ENCODE data around the gene PJA2. TPM values are rescaled to one million over a fixed set of nuclear protein-coding genes. Genes with fewer than 3 reads are reported as not detected.
"Not testable (repeated sequence)": the region's sequence is repeated elsewhere in the genome, so short reads cannot be mapped to it uniquely, and the experiment has no call there.

PJA2 gene
- total and polyA plus RNA-seq, 4 donors = 17.5 to 148 (median 61.3) TPM

DNA sequence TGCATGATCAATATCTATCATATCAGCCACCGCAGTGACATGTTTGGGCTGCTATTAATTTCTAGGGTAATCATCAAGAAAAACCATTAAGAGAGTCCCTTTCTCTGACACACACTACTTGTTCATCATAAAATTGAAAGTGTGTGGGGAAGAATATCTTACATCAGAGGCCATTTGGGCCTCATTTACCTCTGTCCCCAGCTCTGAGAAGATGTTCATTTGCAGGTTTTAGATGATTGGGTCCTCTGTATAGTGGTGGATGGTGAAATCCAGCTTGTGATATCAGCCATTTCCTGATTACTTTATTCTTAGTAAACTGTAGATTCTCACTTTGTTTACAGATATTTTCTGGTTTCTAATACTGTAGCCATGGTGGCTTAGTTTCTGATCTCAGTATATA lies 29.8 kb upstream of the PJA2 start:
- TF ChIP-seq, protein P1, sequence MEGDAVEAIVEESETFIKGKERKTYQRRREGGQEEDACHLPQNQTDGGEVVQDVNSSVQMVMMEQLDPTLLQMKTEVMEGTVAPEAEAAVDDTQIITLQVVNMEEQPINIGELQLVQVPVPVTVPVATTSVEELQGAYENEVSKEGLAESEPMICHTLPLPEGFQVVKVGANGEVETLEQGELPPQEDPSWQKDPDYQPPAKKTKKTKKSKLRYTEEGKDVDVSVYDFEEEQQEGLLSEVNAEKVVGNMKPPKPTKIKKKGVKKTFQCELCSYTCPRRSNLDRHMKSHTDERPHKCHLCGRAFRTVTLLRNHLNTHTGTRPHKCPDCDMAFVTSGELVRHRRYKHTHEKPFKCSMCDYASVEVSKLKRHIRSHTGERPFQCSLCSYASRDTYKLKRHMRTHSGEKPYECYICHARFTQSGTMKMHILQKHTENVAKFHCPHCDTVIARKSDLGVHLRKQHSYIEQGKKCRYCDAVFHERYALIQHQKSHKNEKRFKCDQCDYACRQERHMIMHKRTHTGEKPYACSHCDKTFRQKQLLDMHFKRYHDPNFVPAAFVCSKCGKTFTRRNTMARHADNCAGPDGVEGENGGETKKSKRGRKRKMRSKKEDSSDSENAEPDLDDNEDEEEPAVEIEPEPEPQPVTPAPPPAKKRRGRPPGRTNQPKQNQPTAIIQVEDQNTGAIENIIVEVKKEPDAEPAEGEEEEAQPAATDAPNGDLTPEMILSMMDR (IDR thresholded peaks at IDR 0.05; ENCODE audit: control extremely low read depth, extremely low read depth) = no peak
- Histone ChIP-seq H3K4me3 (no peak overlapping the region), H3K4me1 (ENCODE audit: control insufficient read depth in 5 of 5, insufficient read depth in 5 of 5, low read length in 5 of 5) (no peaks in the 10 kb centered on the region), H3K27ac (ENCODE audit: low read depth in 1 of 2, low read length in 1 of 2) (no peak overlapping the region), H3K27me3 (ENCODE audit: control insufficient read depth in 3 of 3, insufficient read depth in 3 of 3, low read length in 2 of 3) (no peaks in the 10 kb centered on the region), H3K9me3 (ENCODE audit: control insufficient read depth in 4 of 4, insufficient read depth in 3 of 4, low read length in 3 of 4) (no peaks in the 10 kb centered on the region), H3K9ac (ENCODE audit: insufficient read depth in 1 of 2, low read length in 2 of 2) (no peak overlapping the region), H3K36me3 (ENCODE audit: control insufficient read depth in 4 of 4, insufficient read depth in 4 of 4, low read length in 4 of 4) (no peaks in the 10 kb centered on the region)
- no peak for ATAC-seq (ENCODE audit: insufficient read depth, low FRiP score)
- WGBS, 2 donors = 76 to 82% methylated on average over 1 of the region's 1 CpG
- DNase-seq = no peak

DNA sequence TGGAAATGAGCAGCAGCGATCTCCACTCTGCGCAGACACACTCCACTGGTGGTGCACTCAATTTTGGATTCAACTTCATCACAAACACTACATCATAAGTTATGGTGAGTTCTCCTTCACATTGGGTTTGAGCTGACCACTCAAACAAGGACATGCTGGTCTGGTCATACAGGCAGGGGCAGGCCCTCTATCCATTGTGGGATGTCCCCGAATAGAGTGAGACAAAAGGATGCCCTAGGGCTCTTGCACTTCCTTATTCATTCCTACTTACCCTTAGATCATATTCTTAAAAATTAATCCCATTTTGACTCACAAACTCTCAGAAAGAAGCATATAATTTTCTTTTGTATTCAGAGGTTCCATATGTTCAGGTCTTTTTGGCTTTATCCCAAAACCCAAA lies 16.3 kb upstream of the PJA2 start:
- Histone ChIP-seq H3K4me1 (ENCODE audit: control insufficient read depth in 5 of 5, insufficient read depth in 5 of 5, low read length in 5 of 5) (no peaks in the 10 kb centered on the region), H3K9me3 (ENCODE audit: control insufficient read depth in 4 of 4, insufficient read depth in 3 of 4, low read length in 3 of 4) (no peaks in the 10 kb centered on the region), H3K9ac (ENCODE audit: insufficient read depth in 1 of 2, low read length in 2 of 2) (no peak overlapping the region), H3K27me3 (ENCODE audit: control insufficient read depth in 3 of 3, insufficient read depth in 3 of 3, low read length in 2 of 3) (no peaks in the 10 kb centered on the region), H3K36me3 (ENCODE audit: control insufficient read depth in 4 of 4, insufficient read depth in 4 of 4, low read length in 4 of 4) (no peaks in the 10 kb centered on the region), H3K27ac (ENCODE audit: low read depth in 1 of 2, low read length in 1 of 2) (no peak overlapping the region), H3K4me3 (no peak overlapping the region)
- DNase-seq = no peak
- TF ChIP-seq, protein P1 (IDR thresholded peaks at IDR 0.05; ENCODE audit: control extremely low read depth, extremely low read depth) = no peak
- WGBS, 2 donors = 95 to 96% methylated on average over 3 of the region's 3 CpGs
- no peak for ATAC-seq (ENCODE audit: insufficient read depth, low FRiP score)

GRCh38 chr5:109425521-109425920 lies 15.7 kb upstream of the PJA2 start:
- H3K36me3 ChIP-seq (ENCODE audit: control insufficient read depth in 4 of 4, insufficient read depth in 4 of 4, low read length in 4 of 4); H3K4me1 ChIP-seq (ENCODE audit: control insufficient read depth in 5 of 5, insufficient read depth in 5 of 5, low read length in 5 of 5); H3K9ac ChIP-seq (ENCODE audit: insufficient read depth in 1 of 2, low read length in 2 of 2); H3K27ac ChIP-seq (ENCODE audit: low read depth in 1 of 2, low read length in 1 of 2); H3K27me3 ChIP-seq (ENCODE audit: control insufficient read depth in 3 of 3, insufficient read depth in 3 of 3, low read length in 2 of 3); H3K9me3 ChIP-seq (ENCODE audit: control insufficient read depth in 4 of 4, insufficient read depth in 3 of 4, low read length in 3 of 4); H3K4me3 ChIP-seq; DNase-seq; ATAC-seq (ENCODE audit: insufficient read depth, low FRiP score): not testable (repeated sequence)
- WGBS, 2 donors = 94 to 95% methylated on average over 5 of the region's 5 CpGs

DNA sequence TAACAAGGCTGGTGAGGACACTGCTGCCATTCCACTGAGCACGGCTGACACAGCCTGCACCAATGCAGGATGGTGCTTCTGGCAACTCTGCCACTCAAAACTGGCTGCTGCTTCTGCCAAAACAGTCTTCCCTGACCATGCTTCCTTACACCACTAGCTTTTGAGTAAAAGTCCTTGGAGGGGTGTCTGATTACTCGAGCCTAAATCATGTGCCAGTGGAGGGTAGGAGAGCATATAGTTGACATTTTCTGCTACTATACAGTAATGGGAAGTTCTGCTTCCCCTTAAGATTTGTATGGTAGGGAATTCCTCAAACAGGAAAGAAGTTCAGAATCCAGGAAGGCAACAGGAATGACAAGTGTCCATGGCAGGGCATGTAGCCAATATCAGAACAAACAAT lies 12.2 kb upstream of the PJA2 start:
- no peaks in the 10 kb centered on the region for H3K4me1 ChIP-seq (ENCODE audit: control insufficient read depth in 5 of 5, insufficient read depth in 5 of 5, low read length in 5 of 5)
- TF ChIP-seq, protein P1 (IDR thresholded peaks at IDR 0.05; ENCODE audit: control extremely low read depth, extremely low read depth) = no peak
- H3K36me3 ChIP-seq (ENCODE audit: control insufficient read depth in 4 of 4, insufficient read depth in 4 of 4, low read length in 4 of 4) = no peaks in the 10 kb centered on the region
- 62 to 64% methylated on average over 2 of the region's 2 CpGs for WGBS, 2 donors
- ATAC-seq (ENCODE audit: insufficient read depth, low FRiP score) (no peak), DNase-seq (no peak)
- H3K4me3 ChIP-seq = no peak overlapping the region
- no peaks in the 10 kb centered on the region for H3K9me3 ChIP-seq (ENCODE audit: control insufficient read depth in 4 of 4, insufficient read depth in 3 of 4, low read length in 3 of 4)
- no peak overlapping the region for H3K9ac ChIP-seq (ENCODE audit: insufficient read depth in 1 of 2, low read length in 2 of 2)
- no peaks in the 10 kb centered on the region for H3K27me3 ChIP-seq (ENCODE audit: control insufficient read depth in 3 of 3, insufficient read depth in 3 of 3, low read length in 2 of 3)
- no peak overlapping the region for H3K27ac ChIP-seq (ENCODE audit: low read depth in 1 of 2, low read length in 1 of 2)
